B cell (primary cell): ENCODE data around the gene PALLD. TPM values are rescaled to one million over a fixed set of nuclear protein-coding genes. Genes with fewer than 3 reads are reported as not detected.

Source experiments
- ATAC-seq: fragments of 200-7000 bp; cut with Tn5 transposase; one replicate; pipeline ENCODE4 v1.10.0; 2021; ENCODE audit warnings: low read depth, mild to moderate bottlenecking, moderate number of reproducible peaks, moderate library complexity
- CTCF ChIA-PET: fragments of 350-600 bp; sonication (Branson Sonifier 250); formaldehyde crosslinking; loops from one replicate; lab custom pipeline; 2021; ENCODE audit warnings: antibody characterized with exemption, inconsistent platforms; lab: Charles Lee
- POLR2A ChIA-PET: fragments of 350-600 bp; sonication (Branson Sonifier 250); formaldehyde crosslinking; loops from one replicate; lab custom pipeline; 2021; ENCODE audit warnings: antibody characterized with exemption; lab: Charles Lee
- DNase-seq: peaks from one replicate; pipeline ENCODE4 v3.0.0; 2013
- H2AFZ ChIP-seq: 2 replicates; pipeline ENCODE4 v1.6.1; 2012; ENCODE audit warnings: mild to moderate bottlenecking, low read depth, low read length; ENCODE audit not compliant: insufficient read depth, poor library complexity, severe bottlenecking
- H3K27ac ChIP-seq, 2 donors: 1 replicate in 1 of 2; 2 replicates in 1 of 2; pipeline ENCODE4 v1.5.1; 2012 to 2013; ENCODE audit warnings: low read length in 2 of 2, mild to moderate bottlenecking in 2 of 2, moderate library complexity in 1 of 2
- H3K27me3 ChIP-seq, 4 experiments: fragments of 200-600 bp in 1 of 4; sonication (generic) in 1 of 4; replicated peaks in 1 of 4; 1 replicate in 2 of 4; 2 replicates in 2 of 4; pipeline versions ENCODE4 v1.6.1 to v1.7.0; 2013 to 2016; ENCODE audit warnings: low read length in 3 of 4, mild to moderate bottlenecking in 2 of 4, mixed read lengths in 1 of 4, moderate library complexity in 1 of 4; ENCODE audit not compliant: insufficient read depth in 4 of 4, control insufficient read depth in 3 of 4; ENCODE audit errors: control extremely low read depth in 1 of 4
- H3K36me3 ChIP-seq, 2 experiments: replicated peaks in 1 of 2; 1 replicate in 1 of 2; 2 replicates in 1 of 2; pipeline versions ENCODE4 v1.6.1 to v1.7.1; 2013; ENCODE audit warnings: low read length in 1 of 2; ENCODE audit not compliant: insufficient read depth in 2 of 2, control insufficient read depth in 1 of 2; ENCODE audit errors: control extremely low read depth in 1 of 2, extremely low read depth in 1 of 2
- H3K4me1 ChIP-seq, 2 donors: fragments of 200-600 bp in 1 of 2; sonication (generic) in 1 of 2; 1 replicate in 1 of 2; 2 replicates in 1 of 2; pipeline versions ENCODE4 v1.5.1 to v1.6.1; 2013 to 2017; ENCODE audit warnings: low read length in 2 of 2; ENCODE audit not compliant: control insufficient read depth in 2 of 2, insufficient read depth in 2 of 2
- H3K4me2 ChIP-seq: replicated peaks from 2 replicates; pipeline ENCODE3; 2012; ENCODE audit warnings: mild to moderate bottlenecking, low read depth, low read length; ENCODE audit not compliant: poor library complexity, severe bottlenecking
- H3K4me3 ChIP-seq, 5 experiments: fragments of 200-600 bp in 1 of 5; sonication (generic) in 1 of 5; 1 replicate in 3 of 5; 2 replicates in 2 of 5; pipeline versions ENCODE4 v1.5.1 to v1.7.0; 2011 to 2016; ENCODE audit warnings: low read length in 4 of 5, mild to moderate bottlenecking in 4 of 5, low read depth in 2 of 5, control low read depth in 1 of 5, moderate library complexity in 1 of 5; ENCODE audit not compliant: insufficient read depth in 1 of 5; ENCODE audit errors: control extremely low read depth in 1 of 5, extremely low read depth in 1 of 5
- H3K79me2 ChIP-seq: fragments of 200-600 bp; sonication (generic); one replicate; pipeline ENCODE4 v1.6.0; 2016; ENCODE audit warnings: low read length; ENCODE audit not compliant: control insufficient read depth, insufficient read depth
- H3K9ac ChIP-seq: fragments of 200-600 bp; sonication (generic); 2 replicates; pipeline ENCODE4 v1.6.1; 2017; ENCODE audit warnings: mild to moderate bottlenecking, low read length, moderate library complexity
- H3K9me3 ChIP-seq, 3 donors: one replicate each; pipeline versions ENCODE4 v1.6.1 to v1.7.1; 2013; ENCODE audit warnings: low read length in 2 of 3; ENCODE audit not compliant: control insufficient read depth in 2 of 3, insufficient read depth in 1 of 3; ENCODE audit errors: control extremely low read depth in 1 of 3
- H4K20me1 ChIP-seq: 2 replicates; pipeline ENCODE4 v1.6.0; 2012; ENCODE audit warnings: mild to moderate bottlenecking, low read length; ENCODE audit not compliant: insufficient read depth, control insufficient read depth, poor library complexity, severe bottlenecking
- H3K27ac Mint-ChIP-seq: one replicate; pipeline ENCODE4 v1.8.0; 2021; ENCODE audit warnings: mixed read lengths
- H3K27me3 Mint-ChIP-seq: one replicate; pipeline ENCODE4 v1.8.0; 2021; ENCODE audit warnings: mixed read lengths
- H3K4me1 Mint-ChIP-seq: one replicate; pipeline ENCODE4 v1.8.0; 2021; ENCODE audit warnings: mixed read lengths
- H3K4me3 Mint-ChIP-seq: one replicate; pipeline ENCODE4 v1.8.0; 2021; ENCODE audit warnings: mixed read lengths
- H3K9me3 Mint-ChIP-seq: one replicate; pipeline ENCODE4 v1.8.0; 2022; ENCODE audit warnings: mixed read lengths; ENCODE audit not compliant: insufficient read depth
- CTCF ChIP-seq: fragments of 200-600 bp; IDR thresholded peaks from one replicate; pipeline ENCODE4 v1.8.0; 2022; ENCODE audit warnings: antibody characterized with exemption, mild to moderate bottlenecking
- EZH2 ChIP-seq: IDR thresholded peaks from 2 replicates; pipeline ENCODE4 v1.6.1; 2012; ENCODE audit warnings: borderline replicate concordance, low read depth, mild to moderate bottlenecking, moderate library complexity, low read length; ENCODE audit not compliant: insufficient read depth, poor library complexity, severe bottlenecking
- WGBS: methylation state at CpG from one replicate; pipeline ENCODE4 v1.1.5; 2013; ENCODE audit warnings: missing lambda C conversion rate; ENCODE audit not compliant: insufficient coverage; 5-methylcytosine and 5-hydroxymethylcytosine counted together
- intact Hi-C: fragments of 100-400 bp; cut with micrococcal nuclease; formaldehyde crosslinking; loops from one replicate; pipeline ENCODE4 v1.10.0; 2022
- polyA plus RNA-seq: library from polyadenylated mRNA; depleted of rRNA; stranded (reverse); fragments of >200 nt; gene quantifications from 2 replicates; pipeline ENCODE4 v1.2.3, GENCODE V29; 2012
- total RNA-seq, 2 donors: library from RNA; stranded (reverse); fragments of 120-200 nt in 1 of 2; gene quantifications; 1 replicate in 1 of 2; 2 replicates in 1 of 2; pipeline versions ENCODE4 v1.2.3 to v1.2.4, GENCODE V29; 2013 to 2022

Gene PALLD
- total and polyA plus RNA-seq, 2 donors (not counting 1 experiment from before 2014, with no cell fraction given), result 0.63 to 0.71 TPM

- H3K27me3 Mint-ChIP-seq, result no peaks in the 10 kb centered on the region
- peaks cover 0 to 3% (median 0%) of the 10 kb centered on the region in 4 experiments for H3K27me3 ChIP-seq
- intact Hi-C loops, result no loop called here
- H3K9me3 Mint-ChIP-seq, result no peaks in the 10 kb centered on the region
- no peak overlapping the region for H3K4me3 ChIP-seq
- no peak for TF ChIP-seq EZH2
- TF ChIP-seq CTCF, result no peak
- H3K27ac ChIP-seq, result no peak overlapping the region
- H4K20me1 ChIP-seq, result no peaks in the 10 kb centered on the region
- DNase-seq, result no peak
- POLR2A ChIA-PET, result no interaction called here
- CTCF ChIA-PET, result interaction anchor here (0.7 kb wide), 1 partner anchor 479 kb away, joined by 3 read pairs; no protein-coding TSS in a partner anchor
- H3K9me3 ChIP-seq, result peaks cover 0 to 3% (median 0%) of the 10 kb centered on the region in 3 donors
- no peak for ATAC-seq
- H3K4me3 Mint-ChIP-seq, result no peak overlapping the region
- no peaks in the 10 kb centered on the region for H3K79me2 ChIP-seq
- H2AFZ ChIP-seq, result no peak overlapping the region
- 86% methylated on average over 4 of the region's 4 CpGs for whole genome bisulfite sequencing
- H3K27ac Mint-ChIP-seq, result no peak overlapping the region
- H3K4me1 Mint-ChIP-seq, result no peaks in the 10 kb centered on the region
- no peaks in the 10 kb centered on the region for H3K4me1 ChIP-seq
- no peak overlapping the region for H3K4me2 ChIP-seq
- no peak overlapping the region for H3K9ac ChIP-seq
- no peaks in the 10 kb centered on the region for H3K36me3 ChIP-seq
Measured at GRCh38 chr4:168609369-168609768, 112.5 kb downstream of the PALLD start.

- Histone ChIP-seq H3K27me3 (peaks cover 0 to 3% (median 0%) of the 10 kb centered on the region in 4 experiments), H3K27ac (no peak overlapping the region), H2AFZ (no peak overlapping the region), H3K36me3 (no peaks in the 10 kb centered on the region), H3K4me2 (no peak overlapping the region), H3K4me3 (no peak overlapping the region), H3K9me3 (peaks cover 0 to 3% (median 0%) of the 10 kb centered on the region in 3 donors), H3K79me2 (no peaks in the 10 kb centered on the region), H3K9ac (no peak overlapping the region), H3K4me1 (no peaks in the 10 kb centered on the region), H4K20me1 (no peaks in the 10 kb centered on the region)
- Mint-ChIP-seq H3K4me1 (no peaks in the 10 kb centered on the region), H3K27me3 (peaks cover under 1% of the 10 kb centered on the region), H3K9me3 (no peaks in the 10 kb centered on the region), H3K27ac (no peak overlapping the region), H3K4me3 (no peak overlapping the region)
- no peak for TF ChIP-seq EZH2
- no peak for TF ChIP-seq CTCF
- intact Hi-C loops, result no loop called here
- CTCF ChIA-PET, result no interaction called here
- POLR2A ChIA-PET, result no interaction called here
- no peak for DNase-seq
- no peak for ATAC-seq
- WGBS, result 26% methylated on average over 5 of the region's 6 CpGs
Measured at GRCh38 chr4:168610911-168611530, 114.2 kb downstream of the PALLD start.
